OCI-LY7 (cell line): ENCODE measurements around the gene KRTAP10-5.

Experiments used
- CTCF ChIP-seq: fragments of 200-600 bp; sonication (generic); conservative IDR thresholded peaks from 2 replicates; pipeline ENCODE4 v1.5.1; 2014; ENCODE audit warnings: mild to moderate bottlenecking, antibody characterized with exemption, low read length, moderate library complexity, mixed read lengths
- EZH2phosphoT487 ChIP-seq: fragments of 200-600 bp; sonication (generic); IDR thresholded peaks from 2 replicates; pipeline ENCODE4 v1.6.1; 2018; ENCODE audit warnings: low read depth, borderline replicate concordance, mild to moderate bottlenecking, mixed run types, antibody characterized with exemption, low read length, moderate library complexity, mixed read lengths

- TF ChIP-seq CTCF (no peak), EZH2phosphoT487 (no peak)
Observed at GRCh38 chr21:44601596-44602462, 21.4 kb upstream of the KRTAP10-5 start.
